ENCODE results near the gene SLC35G4. TPM values are rescaled to one million over a fixed set of nuclear protein-coding genes. Genes with fewer than 3 reads are reported as not detected.

Gene SLC35G4
- total RNA-seq, 2 donors from 2014 or later, result not detected

DNA sequence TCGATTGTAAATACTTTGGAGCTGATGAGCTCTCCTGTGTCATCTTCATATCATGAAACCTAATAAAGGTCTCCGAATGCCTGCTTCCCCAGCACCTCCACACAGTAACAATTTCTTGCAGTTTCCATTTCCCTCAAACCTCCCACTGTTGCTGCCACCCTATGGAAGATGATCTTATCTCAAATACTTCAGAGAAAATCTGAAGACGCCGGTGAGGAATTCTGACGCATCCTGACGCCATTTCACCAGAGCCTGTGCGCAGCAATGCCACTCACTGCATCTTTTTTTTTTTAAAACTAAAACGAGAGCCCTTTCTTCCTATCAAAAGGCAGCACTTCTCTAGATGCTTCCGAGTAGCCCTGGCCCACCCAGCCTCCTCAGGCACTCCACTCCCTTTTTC, 47.8 kb downstream of the SLC35G4 start:
- TF ChIP-seq, protein P1, sequence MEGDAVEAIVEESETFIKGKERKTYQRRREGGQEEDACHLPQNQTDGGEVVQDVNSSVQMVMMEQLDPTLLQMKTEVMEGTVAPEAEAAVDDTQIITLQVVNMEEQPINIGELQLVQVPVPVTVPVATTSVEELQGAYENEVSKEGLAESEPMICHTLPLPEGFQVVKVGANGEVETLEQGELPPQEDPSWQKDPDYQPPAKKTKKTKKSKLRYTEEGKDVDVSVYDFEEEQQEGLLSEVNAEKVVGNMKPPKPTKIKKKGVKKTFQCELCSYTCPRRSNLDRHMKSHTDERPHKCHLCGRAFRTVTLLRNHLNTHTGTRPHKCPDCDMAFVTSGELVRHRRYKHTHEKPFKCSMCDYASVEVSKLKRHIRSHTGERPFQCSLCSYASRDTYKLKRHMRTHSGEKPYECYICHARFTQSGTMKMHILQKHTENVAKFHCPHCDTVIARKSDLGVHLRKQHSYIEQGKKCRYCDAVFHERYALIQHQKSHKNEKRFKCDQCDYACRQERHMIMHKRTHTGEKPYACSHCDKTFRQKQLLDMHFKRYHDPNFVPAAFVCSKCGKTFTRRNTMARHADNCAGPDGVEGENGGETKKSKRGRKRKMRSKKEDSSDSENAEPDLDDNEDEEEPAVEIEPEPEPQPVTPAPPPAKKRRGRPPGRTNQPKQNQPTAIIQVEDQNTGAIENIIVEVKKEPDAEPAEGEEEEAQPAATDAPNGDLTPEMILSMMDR (IDR thresholded peaks at IDR 0.05), result no peak
- Histone ChIP-seq H3K4me1 (peaks cover 0 to 8% of the 10 kb centered on the region in 2 donors), H3K4me3 (no peak overlapping the region), H3K9me3 (no peaks in the 10 kb centered on the region), H3K36me3 (no peaks in the 10 kb centered on the region), H3K27ac (no peak overlapping the region), H3K27me3 (no peaks in the 10 kb centered on the region)
- DNase-seq (ENCODE audit: low spot score), result no peak

- TF ChIP-seq, protein P1 (IDR thresholded peaks at IDR 0.05), result no peak
- H3K27me3 ChIP-seq, result no peaks in the 10 kb centered on the region
- H3K4me3 ChIP-seq, result no peak overlapping the region
- no peaks in the 10 kb centered on the region for H3K36me3 ChIP-seq
- DNase-seq (ENCODE audit: low spot score), result no peak
- no peaks in the 10 kb centered on the region for H3K9me3 ChIP-seq
- H3K27ac ChIP-seq, result no peak overlapping the region
- H3K4me1 ChIP-seq, result peaks cover 0 to 8% of the 10 kb centered on the region in 2 donors
These were observed 48.2 kb downstream of the SLC35G4 start for GRCh38 chr18:11657554-11657953.

GRCh38 chr18:11658019-11658418, 48.6 kb downstream of the SLC35G4 start:
- Histone ChIP-seq H3K27ac (no peak overlapping the region), H3K36me3 (no peaks in the 10 kb centered on the region), H3K4me3 (no peak overlapping the region), H3K9me3 (no peaks in the 10 kb centered on the region), H3K27me3 (no peaks in the 10 kb centered on the region), H3K4me1 (peaks cover 0 to 8% of the 10 kb centered on the region in 2 donors)
- TF ChIP-seq, protein P1 (IDR thresholded peaks at IDR 0.05), result no peak
- DNase-seq (ENCODE audit: low spot score), result no peak

GRCh38 chr18:11658989-11659388, 49.6 kb downstream of the SLC35G4 start:
- TF ChIP-seq, protein P1 (IDR thresholded peaks at IDR 0.05), result no peak
- no peaks in the 10 kb centered on the region for H3K36me3 ChIP-seq
- DNase-seq (ENCODE audit: low spot score), result no peak
- no peaks in the 10 kb centered on the region for H3K9me3 ChIP-seq
- H3K27me3 ChIP-seq, result no peaks in the 10 kb centered on the region
- peaks cover 0 to 8% of the 10 kb centered on the region in 2 donors for H3K4me1 ChIP-seq
- H3K27ac ChIP-seq, result no peak overlapping the region
- H3K4me3 ChIP-seq, result no peak overlapping the region

Small RNAs within 50 kb of the gene (microRNA-seq; reads per million reads assigned to microRNA genes)
- gene MIR7153 (ENCODE audit: borderline number of aligned reads in 2 of 2, borderline replicate concordance in 1 of 2), result 0 reads per million in 2 donors

Other genes with a start within 250 kb of the SLC35G4 start
- 1 to 10 TPM; 2.7 to 4.4 TPM for gene GNAL, start 79.7 kb downstream of the SLC35G4 start, total RNA-seq
- gene CHMP1B, start 241.8 kb downstream of the SLC35G4 start, total RNA-seq, result 10 to 100 TPM; 30.5 to 38.2 TPM